AG10803 (cell line): Measurements from ENCODE around the gene SCGB2B2.

Experiments used
- DNase-seq: peaks from one replicate; pipeline ENCODE4 v3.0.0; 2010; ENCODE audit warnings: low read depth
- H3K4me3 ChIP-seq: 2 replicates; pipeline ENCODE4 v1.5.1; 2011; ENCODE audit warnings: mild to moderate bottlenecking, low read length, control low read depth
- TF ChIP-seq, protein P1 (sequence below): conservative IDR thresholded peaks from 2 replicates; pipeline ENCODE4 v1.5.1; 2011; ENCODE audit warnings: mild to moderate bottlenecking, low read length, control low read depth, inconsistent platforms

Gene SCGB2B2

GRCh38 chr19:34649886-34650543, 26.9 kb downstream of the SCGB2B2 start:
- no peak overlapping the region for H3K4me3 ChIP-seq
- TF ChIP-seq, protein P1, sequence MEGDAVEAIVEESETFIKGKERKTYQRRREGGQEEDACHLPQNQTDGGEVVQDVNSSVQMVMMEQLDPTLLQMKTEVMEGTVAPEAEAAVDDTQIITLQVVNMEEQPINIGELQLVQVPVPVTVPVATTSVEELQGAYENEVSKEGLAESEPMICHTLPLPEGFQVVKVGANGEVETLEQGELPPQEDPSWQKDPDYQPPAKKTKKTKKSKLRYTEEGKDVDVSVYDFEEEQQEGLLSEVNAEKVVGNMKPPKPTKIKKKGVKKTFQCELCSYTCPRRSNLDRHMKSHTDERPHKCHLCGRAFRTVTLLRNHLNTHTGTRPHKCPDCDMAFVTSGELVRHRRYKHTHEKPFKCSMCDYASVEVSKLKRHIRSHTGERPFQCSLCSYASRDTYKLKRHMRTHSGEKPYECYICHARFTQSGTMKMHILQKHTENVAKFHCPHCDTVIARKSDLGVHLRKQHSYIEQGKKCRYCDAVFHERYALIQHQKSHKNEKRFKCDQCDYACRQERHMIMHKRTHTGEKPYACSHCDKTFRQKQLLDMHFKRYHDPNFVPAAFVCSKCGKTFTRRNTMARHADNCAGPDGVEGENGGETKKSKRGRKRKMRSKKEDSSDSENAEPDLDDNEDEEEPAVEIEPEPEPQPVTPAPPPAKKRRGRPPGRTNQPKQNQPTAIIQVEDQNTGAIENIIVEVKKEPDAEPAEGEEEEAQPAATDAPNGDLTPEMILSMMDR = no peak
- no peak for DNase-seq

DNA sequence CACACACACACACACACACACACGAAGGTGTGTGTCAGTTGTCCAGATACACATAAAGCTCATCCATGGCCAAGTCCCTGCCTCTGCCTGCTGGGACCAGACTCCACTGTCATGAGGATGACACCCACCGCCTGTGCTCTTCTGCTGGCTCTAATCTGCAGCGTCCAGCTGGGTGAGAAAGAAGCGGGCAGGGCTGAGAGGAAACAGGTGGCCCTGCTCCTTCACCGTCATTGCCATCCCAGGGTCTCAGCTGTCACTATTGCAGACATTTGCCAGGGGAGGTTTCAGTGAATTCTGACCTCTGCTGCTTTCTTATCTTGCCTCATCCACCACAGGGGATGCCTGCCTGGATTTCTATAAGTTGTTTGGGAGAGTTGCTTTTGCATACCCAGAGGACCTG, 31.4 kb downstream of the SCGB2B2 start:
- DNase-seq = no peak
- TF ChIP-seq, protein P1 = no peak
- H3K4me3 ChIP-seq = no peak overlapping the region

GRCh38 chr19:34644991-34645461, 31.9 kb downstream of the SCGB2B2 start:
- no peak for DNase-seq
- no peak overlapping the region for H3K4me3 ChIP-seq
- TF ChIP-seq, protein P1 = no peak

GRCh38 chr19:34642241-34642640, 34.7 kb downstream of the SCGB2B2 start:
- TF ChIP-seq, protein P1 = no peak
- no peak overlapping the region for H3K4me3 ChIP-seq
- no peak for DNase-seq

GRCh38 chr19:34639491-34640085, 37.4 kb downstream of the SCGB2B2 start:
- no peak overlapping the region for H3K4me3 ChIP-seq
- peak; percentile 68 for DNase-seq
- TF ChIP-seq, protein P1 = peak; percentile 79

DNA sequence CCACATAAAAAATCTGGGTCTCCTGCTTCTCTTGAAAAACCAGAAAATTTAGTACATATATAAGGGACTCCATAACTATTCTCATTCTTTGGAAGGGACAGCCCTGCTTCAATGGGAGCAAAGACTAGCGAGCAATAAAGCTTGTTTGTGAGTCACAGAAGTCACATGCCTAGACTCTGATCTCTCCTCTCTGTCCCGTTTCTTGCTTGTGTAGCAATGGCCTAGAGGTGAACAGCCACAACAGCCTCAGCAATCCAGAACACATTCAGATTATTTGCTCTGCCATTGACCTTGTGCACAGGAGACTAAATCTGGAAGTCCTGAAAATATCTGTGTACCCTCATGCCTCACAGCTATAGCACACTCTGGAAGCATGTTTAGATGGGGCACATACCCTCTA, 43.2 kb downstream of the SCGB2B2 start:
- TF ChIP-seq, protein P1 = no peak
- no peak for DNase-seq
- no peak overlapping the region for H3K4me3 ChIP-seq
